GM21723 (cell line): ENCODE data around the gene GPR37L1.
"Not testable (repeated sequence)": the region's sequence is repeated elsewhere in the genome, so short reads cannot be mapped to it uniquely, and the experiment has no call there.

Experiments
- ATAC-seq: cut with Tn5 transposase; IDR thresholded peaks from one replicate; pipeline ENCODE4 v1.9.1; 2021; ENCODE audit warnings: mild to moderate bottlenecking, moderate library complexity; ENCODE audit not compliant: unreplicated experiment

The GPR37L1 gene

GRCh38 chr1:202167054-202167453 lies 44.3 kb downstream of the GPR37L1 start:
- ATAC-seq = not testable (repeated sequence)

GRCh38 chr1:202167708-202168415 lies 45.1 kb downstream of the GPR37L1 start:
- no peak for ATAC-seq

GRCh38 chr1:202168861-202169260 lies 46.1 kb downstream of the GPR37L1 start:
- no peak for ATAC-seq

DNA sequence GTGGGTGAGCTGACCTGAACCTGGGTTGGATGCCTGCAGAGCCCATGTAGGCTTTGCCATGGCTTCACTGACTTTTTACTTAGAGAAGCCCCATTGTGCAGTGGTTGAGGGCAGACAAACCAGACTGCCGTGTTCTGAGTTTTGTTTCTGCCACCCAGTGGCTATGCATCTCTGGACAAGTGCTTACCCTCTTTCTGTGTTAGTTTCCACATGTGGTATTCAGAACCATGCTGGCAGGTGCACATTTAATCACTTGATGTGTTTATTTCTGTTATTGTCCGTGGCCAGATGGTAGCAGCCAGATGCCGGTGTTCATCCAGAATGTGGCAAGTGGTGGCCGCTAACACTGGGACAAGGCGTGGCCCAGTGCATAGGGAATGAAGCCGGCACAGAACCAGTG lies 48.0 kb downstream of the GPR37L1 start:
- no peak for ATAC-seq

DNA sequence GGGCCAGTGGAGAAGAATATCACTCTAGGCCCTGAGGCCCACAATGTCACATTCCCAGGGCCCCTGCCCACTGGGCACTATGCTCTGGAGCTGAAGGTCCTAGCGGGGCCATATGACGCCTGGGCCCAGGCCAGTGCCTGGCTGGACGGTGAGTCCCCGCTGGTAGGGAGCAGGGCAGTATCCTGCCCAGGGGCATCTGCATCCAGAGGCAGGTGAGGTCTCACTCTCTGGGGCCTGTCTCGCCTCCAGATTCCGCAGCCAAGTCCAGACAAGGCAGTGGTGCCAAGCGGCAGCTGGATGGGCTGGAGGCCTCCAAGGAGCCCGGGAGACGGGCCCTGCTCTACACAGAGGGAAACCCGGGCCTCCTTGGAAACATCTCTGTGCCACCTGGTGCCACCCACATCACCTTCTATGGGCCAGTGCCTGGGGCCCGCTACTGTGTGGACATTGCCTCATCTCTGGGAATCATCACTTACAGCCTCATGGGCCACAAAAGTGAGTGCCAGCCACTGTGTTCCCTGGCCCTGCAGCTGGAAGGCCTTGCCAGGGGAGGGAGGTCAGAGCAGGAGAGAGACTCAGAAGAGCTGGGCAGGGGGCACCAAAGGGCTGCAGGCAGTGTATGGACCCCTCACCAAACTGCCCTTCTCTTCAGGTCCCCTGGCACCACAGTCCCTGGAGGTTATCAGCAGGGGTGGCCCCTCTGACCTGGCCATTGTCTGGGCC lies 48.7 kb downstream of the GPR37L1 start:
- ATAC-seq = no peak

DNA sequence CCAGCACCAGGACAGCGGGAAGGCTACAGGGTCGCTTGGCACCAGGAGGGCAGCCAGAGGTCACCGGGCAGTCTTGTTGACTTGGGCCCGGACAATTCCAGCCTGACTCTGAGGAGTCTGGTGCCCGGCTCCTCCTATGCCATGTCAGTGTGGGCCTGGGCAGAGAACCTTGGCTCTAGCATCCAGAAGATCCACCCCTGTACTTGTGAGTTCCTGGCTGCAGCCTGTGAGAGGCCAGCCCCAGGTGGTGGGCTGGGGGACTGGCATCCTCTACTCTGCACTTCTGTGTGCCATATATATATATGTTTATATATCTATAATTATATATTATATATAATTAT lies 49.3 kb downstream of the GPR37L1 start:
- ATAC-seq = no peak

GRCh38 chr1:202173993-202174392 lies 51.3 kb downstream of the GPR37L1 start:
- ATAC-seq = no peak

- no peak for ATAC-seq
These were observed 54.5 kb downstream of the GPR37L1 start for GRCh38 chr1:202176949-202177927.

DNA sequence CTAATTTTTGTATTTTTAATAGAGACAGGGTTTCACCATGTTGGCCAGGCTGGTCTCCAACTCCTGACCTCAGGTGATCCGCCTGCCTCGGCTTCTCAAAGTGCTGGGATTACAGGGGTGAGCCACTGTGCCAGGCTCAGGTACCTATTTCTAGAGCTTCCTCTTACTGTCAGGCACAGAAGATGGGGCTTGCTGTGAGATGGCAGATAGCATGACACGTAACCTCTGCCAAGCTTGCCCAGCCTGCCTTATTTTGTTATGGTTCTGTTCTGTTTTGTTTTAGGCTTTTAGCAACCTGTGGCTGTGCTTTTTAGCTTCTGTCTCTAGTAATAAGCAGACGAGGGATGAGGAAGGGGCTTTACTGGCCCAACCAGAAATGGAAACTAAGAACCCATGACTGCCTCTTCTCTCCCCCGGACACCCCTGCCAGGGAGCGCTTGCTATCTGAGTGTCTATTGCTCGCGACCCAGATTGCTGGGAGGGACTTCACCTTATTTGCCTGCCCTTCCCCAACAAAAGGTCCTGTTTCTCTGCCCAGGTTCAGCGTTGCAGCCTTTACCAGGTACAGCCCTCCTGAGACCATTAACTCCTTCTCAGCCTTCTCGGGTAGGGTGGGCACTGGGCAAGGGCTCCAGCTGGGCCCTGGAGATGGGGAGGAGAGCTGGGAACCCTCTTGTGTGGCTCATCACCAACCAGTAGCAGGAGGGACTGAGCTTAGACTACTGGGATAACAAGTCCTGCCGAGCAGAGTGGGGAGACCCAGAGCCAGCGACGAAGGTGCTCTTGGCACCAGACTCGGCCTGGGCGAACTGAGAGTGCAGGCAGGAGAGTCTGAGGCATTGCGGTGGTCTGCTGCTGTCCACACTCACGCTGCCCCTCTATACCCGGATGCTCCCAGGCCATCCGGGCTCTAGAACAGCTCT lies 57.4 kb downstream of the GPR37L1 start:
- ATAC-seq = no peak

GRCh38 chr1:202180751-202181139 lies 58.0 kb downstream of the GPR37L1 start:
- ATAC-seq = not testable (repeated sequence)

GRCh38 chr1:202181586-202181985 lies 58.9 kb downstream of the GPR37L1 start:
- no peak for ATAC-seq

DNA sequence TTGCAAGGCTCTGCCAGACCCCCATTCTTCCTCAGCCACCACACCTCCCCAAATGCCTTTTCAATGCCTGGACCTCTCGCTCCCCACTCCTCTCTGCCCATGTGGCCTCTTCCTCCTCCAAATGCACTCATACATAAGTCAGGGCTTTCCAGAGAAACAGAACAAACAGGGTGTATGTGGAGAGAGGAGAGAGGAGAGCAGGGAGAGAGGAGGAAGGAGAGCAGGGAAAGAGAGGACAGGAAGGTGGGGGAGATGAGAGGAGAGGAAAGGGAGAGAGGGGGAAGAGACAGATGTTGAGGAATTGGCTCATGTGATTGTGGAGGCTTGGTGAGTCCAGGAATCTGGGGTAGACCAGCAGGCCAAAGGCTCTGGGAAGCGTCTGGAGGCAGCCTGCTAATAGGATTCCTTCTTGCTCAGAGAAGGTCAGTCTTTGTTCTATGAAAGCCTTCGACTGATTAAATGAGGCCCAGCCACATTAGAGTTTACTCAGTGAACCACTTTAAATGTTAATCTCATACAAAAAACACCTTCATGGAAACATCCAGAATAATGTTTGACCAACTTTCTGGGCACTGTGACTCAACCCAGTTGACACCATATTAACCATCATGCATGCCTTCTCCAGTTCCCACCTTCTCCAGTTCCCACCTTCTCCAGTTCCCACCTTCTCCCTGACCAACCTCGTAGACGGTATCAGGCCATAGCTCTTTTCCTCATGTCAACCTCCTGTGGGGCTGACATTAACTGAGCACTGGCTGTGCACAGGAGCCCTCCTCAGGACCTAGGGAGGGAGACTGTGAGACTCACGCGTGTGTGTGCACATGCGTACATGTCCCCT lies 59.5 kb downstream of the GPR37L1 start:
- no peak for ATAC-seq
